ENCODE data around the gene KIF12. TPM values are rescaled to one million over a fixed set of nuclear protein-coding genes. Genes with fewer than 3 reads are reported as not detected.

The KIF12 gene
- total and polyA plus RNA-seq, 2 donors (not counting 1 experiment from before 2014, with no cell fraction given): not detected

DNA sequence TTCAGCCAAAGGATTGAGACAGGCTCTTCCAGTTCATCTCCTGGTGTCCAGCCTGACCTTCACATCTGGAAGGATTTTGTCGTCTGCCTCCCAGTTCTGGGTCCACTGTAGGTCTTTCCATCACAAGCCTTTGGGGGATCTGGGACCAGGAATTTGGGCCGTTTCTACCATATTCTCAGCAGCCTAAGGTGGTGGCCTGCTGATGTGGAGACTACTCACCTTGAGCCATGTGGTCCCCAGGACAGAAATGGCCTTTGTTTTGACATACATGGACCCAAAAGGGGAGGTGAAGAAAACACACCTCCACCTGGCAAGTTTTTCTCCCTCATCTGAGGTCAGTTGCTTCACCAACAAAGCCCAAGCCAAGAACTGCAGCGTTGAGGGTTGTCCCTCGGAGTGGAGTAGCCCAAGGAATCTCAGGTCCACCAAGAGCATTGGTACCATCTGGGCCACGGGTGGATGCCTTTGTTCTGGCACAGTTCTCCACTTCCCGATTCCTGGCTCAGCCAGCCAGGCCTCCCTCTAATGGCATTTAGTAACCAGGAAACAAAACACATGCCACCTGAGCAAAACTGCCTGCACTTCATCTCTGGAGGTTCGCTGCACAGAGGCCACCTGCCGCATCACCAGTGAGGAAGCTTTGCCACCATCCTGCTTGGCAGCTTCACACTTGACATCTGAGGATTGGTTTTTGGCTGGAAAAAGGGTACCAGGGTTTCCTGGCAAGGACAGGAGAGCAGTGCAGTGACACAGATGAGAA lies 45.7 kb downstream of the KIF12 start:
- no peak overlapping the region for H3K4me2 ChIP-seq (ENCODE audit: extremely low read depth, insufficient read depth, low read length)
- no peak for DNase-seq (ENCODE audit: low read depth in 2 of 2)
- H3K9me3 ChIP-seq (ENCODE audit: control insufficient read depth, insufficient read depth, low read depth, low read length): no peaks in the 10 kb centered on the region
- H3K79me2 ChIP-seq (ENCODE audit: control insufficient read depth, insufficient read depth, low read length): no peaks in the 10 kb centered on the region
- no peaks in the 10 kb centered on the region for H3K4me1 ChIP-seq (ENCODE audit: control insufficient read depth, extremely low read depth, insufficient read depth, low read length)
- H3K27me3 ChIP-seq (ENCODE audit: control insufficient read depth, insufficient read depth, low read length): no peaks in the 10 kb centered on the region
- H4K20me1 ChIP-seq (ENCODE audit: control insufficient read depth, extremely low read depth, insufficient read depth, low read length): no peaks in the 10 kb centered on the region
- H3K9ac ChIP-seq (ENCODE audit: insufficient read depth, low read length): no peak overlapping the region
- no peak for TF ChIP-seq CTCF (conservative IDR thresholded peaks at IDR 0.05 in 1 of 2, IDR thresholded peaks at IDR 0.05 in 1 of 2; ENCODE audit: low read depth in 1 of 2, low read length in 2 of 2)
- TF ChIP-seq EZH2 (IDR thresholded peaks at IDR 0.05; ENCODE audit: low read length, missing control alignments): no peak
- H3K4me3 ChIP-seq (replicated peaks in 1 of 4; ENCODE audit: control extremely low read depth in 1 of 4, insufficient read depth in 1 of 4, low read depth in 3 of 4, low read length in 4 of 4): no peak overlapping the region
- H2AFZ ChIP-seq (ENCODE audit: low read length): no peak overlapping the region
- H3K27ac ChIP-seq (ENCODE audit: insufficient read depth, low read length): no peak overlapping the region
- peaks cover 22% of the 10 kb centered on the region for H3K36me3 ChIP-seq (ENCODE audit: control insufficient read depth, insufficient read depth, low read length)

GRCh38 chr9:114051706-114052105 lies 47.4 kb downstream of the KIF12 start:
- Histone ChIP-seq H3K79me2 (ENCODE audit: control insufficient read depth, insufficient read depth, low read length) (no peaks in the 10 kb centered on the region), H4K20me1 (ENCODE audit: control insufficient read depth, extremely low read depth, insufficient read depth, low read length) (no peaks in the 10 kb centered on the region), H3K4me1 (ENCODE audit: control insufficient read depth, extremely low read depth, insufficient read depth, low read length) (no peaks in the 10 kb centered on the region), H3K4me3 (replicated peaks in 1 of 4; ENCODE audit: control extremely low read depth in 1 of 4, insufficient read depth in 1 of 4, low read depth in 3 of 4, low read length in 4 of 4) (no peak overlapping the region), H3K9ac (ENCODE audit: insufficient read depth, low read length) (no peak overlapping the region), H3K4me2 (ENCODE audit: extremely low read depth, insufficient read depth, low read length) (no peak overlapping the region), H3K9me3 (ENCODE audit: control insufficient read depth, insufficient read depth, low read depth, low read length) (no peaks in the 10 kb centered on the region), H2AFZ (ENCODE audit: low read length) (no peak overlapping the region), H3K27ac (ENCODE audit: insufficient read depth, low read length) (no peak overlapping the region), H3K36me3 (ENCODE audit: control insufficient read depth, insufficient read depth, low read length) (peaks cover 25% of the 10 kb centered on the region), H3K27me3 (ENCODE audit: control insufficient read depth, insufficient read depth, low read length) (no peaks in the 10 kb centered on the region)
- TF ChIP-seq EZH2 (IDR thresholded peaks at IDR 0.05; ENCODE audit: low read length, missing control alignments): no peak
- no peak for TF ChIP-seq CTCF (conservative IDR thresholded peaks at IDR 0.05 in 1 of 2, IDR thresholded peaks at IDR 0.05 in 1 of 2; ENCODE audit: low read depth in 1 of 2, low read length in 2 of 2)
- DNase-seq (ENCODE audit: low read depth in 2 of 2): no peak

DNA sequence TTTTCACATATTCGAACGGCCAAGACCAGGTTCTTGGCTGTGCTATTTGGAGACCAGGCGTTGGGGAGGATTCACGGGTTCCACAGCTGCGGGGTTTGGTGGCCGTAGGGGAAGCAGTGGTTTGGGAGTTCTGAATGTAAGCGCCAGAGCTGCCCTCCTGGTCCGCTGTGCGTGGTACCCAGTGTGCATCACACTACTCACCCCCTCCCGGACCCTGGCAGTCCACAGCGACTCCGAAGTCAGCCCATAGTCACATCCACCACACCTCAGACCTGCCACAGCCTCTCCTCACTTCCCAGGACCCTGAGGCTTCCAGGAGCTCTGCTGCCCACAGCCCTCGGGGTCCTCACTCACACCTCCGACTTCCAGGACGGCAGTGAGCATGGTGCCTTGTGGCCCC lies 47.8 kb downstream of the KIF12 start:
- H3K27me3 ChIP-seq (ENCODE audit: control insufficient read depth, insufficient read depth, low read length): no peaks in the 10 kb centered on the region
- no peaks in the 10 kb centered on the region for H3K4me1 ChIP-seq (ENCODE audit: control insufficient read depth, extremely low read depth, insufficient read depth, low read length)
- TF ChIP-seq CTCF (conservative IDR thresholded peaks at IDR 0.05 in 1 of 2, IDR thresholded peaks at IDR 0.05 in 1 of 2; ENCODE audit: low read depth in 1 of 2, low read length in 2 of 2) (no peak), EZH2 (IDR thresholded peaks at IDR 0.05; ENCODE audit: low read length, missing control alignments) (no peak)
- DNase-seq (ENCODE audit: low read depth in 2 of 2): no peak
- H3K4me2 ChIP-seq (ENCODE audit: extremely low read depth, insufficient read depth, low read length): no peak overlapping the region
- peaks cover 25% of the 10 kb centered on the region for H3K36me3 ChIP-seq (ENCODE audit: control insufficient read depth, insufficient read depth, low read length)
- H3K9me3 ChIP-seq (ENCODE audit: control insufficient read depth, insufficient read depth, low read depth, low read length): no peaks in the 10 kb centered on the region
- H2AFZ ChIP-seq (ENCODE audit: low read length): no peak overlapping the region
- H4K20me1 ChIP-seq (ENCODE audit: control insufficient read depth, extremely low read depth, insufficient read depth, low read length): no peaks in the 10 kb centered on the region
- H3K27ac ChIP-seq (ENCODE audit: insufficient read depth, low read length): no peak overlapping the region
- H3K9ac ChIP-seq (ENCODE audit: insufficient read depth, low read length): no peak overlapping the region
- H3K79me2 ChIP-seq (ENCODE audit: control insufficient read depth, insufficient read depth, low read length): no peaks in the 10 kb centered on the region
- H3K4me3 ChIP-seq (replicated peaks in 1 of 4; ENCODE audit: control extremely low read depth in 1 of 4, insufficient read depth in 1 of 4, low read depth in 3 of 4, low read length in 4 of 4): no peak overlapping the region

All from fibroblast of lung (primary cell).